Cardiac septum (tissue), 1 donor: Measurements from ENCODE around the gene SCN7A. TPM values are rescaled to one million over a fixed set of nuclear protein-coding genes. Genes with fewer than 3 reads are reported as not detected.
"Not testable (repeated sequence)": the region's sequence is repeated elsewhere in the genome, so short reads cannot be mapped to it uniquely, and the experiment has no call there.

ENCODE experiments used
- DNase-seq: peaks from one replicate; pipeline ENCODE4 v3.0.0-alpha.2; 2020; ENCODE audit warnings: low spot score
- intact Hi-C: fragments of 100-400 bp; cut with DNase I; formaldehyde crosslinking; loops from one replicate; pipeline ENCODE4 v1.14.0; 2022
- total RNA-seq: library from RNA; stranded (reverse); fragmentation: NEBNext Ultra II Directional; extraction: Animal tissue kit (Norgen Biotek cat#: 25700); gene quantifications from one replicate; pipeline ENCODE4 v1.2.1, GENCODE V29; 2021
- donor health status: DM: no; HTN: no; CAD: no.

The SCN7A gene
- total RNA-seq, 1 donor from 2014 or later: 13.0 TPM

GRCh38 chr2:166365803-166366420 is 128.1 kb downstream of the SCN7A start:
- intact Hi-C loops: no loop called here

GRCh38 chr2:166365239-166365638 is 128.8 kb downstream of the SCN7A start:
- intact Hi-C loops: no loop called here
- DNase-seq: no peak

More at GRCh38 chr2:166365803-166366420, 128.1 kb downstream of the SCN7A start:
- DNase-seq: no peak

GRCh38 chr2:166364476-166365161 is 129.4 kb downstream of the SCN7A start:
- intact Hi-C loops: loop anchor here (5.0 kb wide), 1 partner anchor 153 kb away; no protein-coding TSS in a partner anchor
- DNase-seq: no peak

GRCh38 chr2:166361351-166362153 is 132.5 kb downstream of the SCN7A start:
- no peak for DNase-seq
- intact Hi-C loops: loop anchor here (5.0 kb wide), 1 partner anchor 156 kb away; no protein-coding TSS in a partner anchor

- intact Hi-C loops: loop anchor here (5.0 kb wide), 1 partner anchor 156 kb away; no protein-coding TSS in a partner anchor
- no peak for DNase-seq
Observed at GRCh38 chr2:166360906-166361305, 133.1 kb downstream of the SCN7A start.

GRCh38 chr2:166360426-166360825 is 133.6 kb downstream of the SCN7A start:
- intact Hi-C loops: loop anchor here (5.0 kb wide), 1 partner anchor 157 kb away; no protein-coding TSS in a partner anchor

GRCh38 chr2:166357950-166358321 is 136.1 kb downstream of the SCN7A start:
- intact Hi-C loops, DNase-seq: not testable (repeated sequence)

More at GRCh38 chr2:166360426-166360825, 133.6 kb downstream of the SCN7A start:
- no peak for DNase-seq

- intact Hi-C loops: no loop called here
- no peak for DNase-seq
Observed at GRCh38 chr2:166357068-166357949, 136.7 kb downstream of the SCN7A start.

Other genes starting within 250 kb of the SCN7A start
- gene SCN9A, start 118.3 kb downstream of the SCN7A start, total RNA-seq: 0.75 TPM